CD4-positive, alpha-beta T cell treated with Interleukin-4 for 1 hour (primary cell): ENCODE measurements around the gene ATP2B1.
A peak's percentile ranks its signal among the peaks of the same experiment; 100 is the strongest.
"Not testable (repeated sequence)": the region's sequence is repeated elsewhere in the genome, so short reads cannot be mapped to it uniquely, and the experiment has no call there.

ENCODE experiments used
- DNase-seq, 2 donors: peaks; one replicate each; pipeline ENCODE4 v3.0.0-alpha.2; 2020 to 2022

ATP2B1 gene

GRCh38 chr12:89708565-89709156, at the start of gene ATP2B1:
TSS of gene ATP2B1 (minus strand) at chr12:89708838. CDS start at chr12:89655886, 52,952 bp downstream.
- peak; percentile 86 to 90 for DNase-seq

DNA sequence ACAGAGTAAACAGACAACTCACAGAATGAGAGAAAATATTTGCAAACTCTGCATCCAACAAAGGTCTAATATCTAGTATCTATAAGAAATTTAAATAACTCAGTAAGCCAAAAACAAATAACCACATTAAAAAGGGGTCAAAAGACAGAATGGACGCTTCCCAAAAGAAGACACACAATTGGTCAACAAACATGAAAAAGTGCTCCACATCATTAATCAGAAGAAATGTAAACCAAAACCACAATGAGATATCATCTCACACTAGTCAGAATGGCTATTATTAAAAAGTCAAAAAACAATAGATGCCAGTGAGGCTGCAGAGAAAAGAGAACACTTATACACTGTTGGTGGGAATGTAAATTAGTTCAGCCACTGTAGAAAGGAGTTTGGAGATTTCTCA, 49.3 kb upstream of the ATP2B1 start:
- DNase-seq, result not testable (repeated sequence)

GRCh38 chr12:89756585-89757398, 48.2 kb upstream of the ATP2B1 start:
- peak; percentile 36 to 79 for DNase-seq

- DNase-seq, result peak in 1 of 2 donors; percentile 20
Observed at GRCh38 chr12:89756194-89756584, 47.6 kb upstream of the ATP2B1 start.

- no peak for DNase-seq
Observed at GRCh38 chr12:89753997-89754396, 45.4 kb upstream of the ATP2B1 start.

DNA sequence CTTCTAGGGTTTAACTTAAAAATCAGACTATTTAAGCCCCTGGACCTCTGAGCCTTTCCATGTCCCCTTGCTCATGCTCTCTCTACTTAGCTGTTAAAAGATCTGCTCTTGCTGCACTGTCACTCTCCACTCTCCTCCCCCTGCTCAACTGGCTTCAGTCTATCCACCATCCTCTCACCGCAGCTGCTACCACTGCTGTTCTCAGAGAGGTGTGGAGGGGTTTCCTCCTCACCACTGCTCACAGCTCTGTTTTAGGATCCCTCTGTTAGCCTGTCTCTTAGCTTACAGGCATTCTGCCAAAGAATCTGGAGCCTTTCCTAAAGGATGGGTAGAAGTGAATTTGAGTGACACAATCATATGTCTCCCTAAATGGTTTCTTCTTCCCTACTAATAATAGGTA, 43.7 kb upstream of the ATP2B1 start:
- peak in 1 of 2 donors; percentile 16 for DNase-seq

DNA sequence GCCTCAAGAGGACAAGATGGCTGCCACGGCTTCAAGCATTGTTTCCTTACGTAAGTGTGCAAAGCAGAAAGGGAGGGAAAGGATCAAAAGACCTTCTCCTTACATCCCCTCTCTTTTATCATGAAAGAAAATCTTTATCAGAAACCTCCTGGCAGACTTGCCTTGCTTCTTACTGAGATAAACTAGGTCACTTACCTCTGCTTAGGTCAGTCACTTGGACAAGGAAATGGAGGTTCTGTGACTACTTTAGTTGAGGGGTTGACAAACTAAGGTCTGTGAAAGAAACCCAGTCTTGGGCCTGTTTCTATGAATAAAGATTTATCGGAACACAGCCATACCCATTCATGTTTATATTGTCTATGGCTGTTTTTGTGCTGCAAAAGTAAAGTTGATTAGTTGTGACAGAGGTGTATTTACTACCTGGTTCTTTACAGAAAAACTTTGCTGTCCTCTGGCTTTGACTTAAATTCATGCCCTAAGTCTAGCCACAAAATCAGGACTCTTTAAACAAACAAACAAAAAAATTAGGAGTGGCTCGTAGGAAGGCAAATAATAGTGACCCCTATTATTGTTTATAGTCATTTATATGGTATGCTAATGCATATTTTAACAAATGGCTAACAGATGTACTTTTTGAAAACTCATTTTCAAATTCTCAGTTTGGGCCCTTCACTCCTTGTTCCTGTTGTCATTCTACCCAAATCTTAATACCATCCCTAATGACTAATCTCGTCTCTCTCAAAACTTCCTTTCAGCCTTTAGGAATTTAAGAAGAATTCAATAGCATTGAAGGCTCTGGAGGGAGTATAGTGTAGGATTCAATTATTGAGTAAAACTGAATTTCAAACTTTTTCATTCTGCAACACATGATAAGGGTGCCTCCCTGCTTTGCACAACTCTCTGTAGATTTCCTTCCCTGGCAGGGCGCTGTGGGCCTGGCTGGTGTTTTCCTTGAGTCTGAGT, 42.0 kb upstream of the ATP2B1 start:
- DNase-seq, result no peak

GRCh38 chr12:89748791-89749190, 40.2 kb upstream of the ATP2B1 start:
- DNase-seq, result no peak

- no peak for DNase-seq
Observed at GRCh38 chr12:89745286-89745685, 36.6 kb upstream of the ATP2B1 start.

DNA sequence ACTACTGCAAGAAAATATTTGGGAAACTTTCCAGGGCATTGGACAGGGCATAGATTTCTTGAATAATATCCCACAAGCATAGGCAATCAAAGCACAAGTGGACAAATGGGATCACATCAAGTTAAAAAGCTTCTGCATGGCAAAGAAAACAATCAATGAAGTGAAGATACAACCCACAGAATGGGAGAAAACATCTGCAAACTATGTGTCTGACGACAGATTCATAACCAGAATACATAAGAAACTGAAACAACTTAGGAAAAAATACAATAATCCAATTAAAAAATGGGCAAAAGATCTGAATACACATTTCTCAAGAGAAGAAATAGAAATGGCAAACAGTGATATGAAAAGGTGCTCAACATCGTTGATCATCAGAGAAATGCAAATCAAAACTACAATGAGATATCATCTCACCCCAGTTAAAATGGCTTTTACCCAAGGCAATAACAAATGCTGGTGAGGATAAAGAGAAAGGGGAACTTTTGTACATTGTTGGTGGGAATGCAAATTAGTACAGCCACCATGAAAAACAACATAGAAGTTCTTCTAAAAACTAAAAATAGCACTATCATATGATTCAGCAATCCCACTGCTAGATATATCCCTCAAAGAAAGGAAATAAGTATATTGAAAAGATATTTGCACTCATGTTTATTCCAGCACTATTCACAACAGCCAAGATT, 33.8 kb upstream of the ATP2B1 start:
- no peak for DNase-seq

DNA sequence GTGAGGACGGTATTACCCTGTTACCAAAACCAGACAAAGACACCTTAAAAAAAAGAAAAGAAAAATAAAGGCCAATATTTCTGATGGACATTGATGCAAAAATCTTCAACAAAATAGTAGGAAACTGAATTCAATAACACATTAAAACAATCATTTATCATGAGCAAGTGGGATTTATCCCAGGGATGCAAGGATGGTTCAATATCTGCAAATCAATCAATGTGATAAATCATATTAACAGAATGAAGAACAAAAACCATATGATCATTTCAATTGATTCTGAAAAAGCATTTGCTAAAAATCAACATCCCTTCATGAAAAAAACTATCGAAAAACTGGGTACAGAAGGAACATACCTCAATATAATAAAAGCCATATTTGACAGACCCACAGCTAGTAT, 32.3 kb upstream of the ATP2B1 start:
- DNase-seq, result no peak

GRCh38 chr12:89736995-89737394, 28.4 kb upstream of the ATP2B1 start:
- DNase-seq, result no peak

DNA sequence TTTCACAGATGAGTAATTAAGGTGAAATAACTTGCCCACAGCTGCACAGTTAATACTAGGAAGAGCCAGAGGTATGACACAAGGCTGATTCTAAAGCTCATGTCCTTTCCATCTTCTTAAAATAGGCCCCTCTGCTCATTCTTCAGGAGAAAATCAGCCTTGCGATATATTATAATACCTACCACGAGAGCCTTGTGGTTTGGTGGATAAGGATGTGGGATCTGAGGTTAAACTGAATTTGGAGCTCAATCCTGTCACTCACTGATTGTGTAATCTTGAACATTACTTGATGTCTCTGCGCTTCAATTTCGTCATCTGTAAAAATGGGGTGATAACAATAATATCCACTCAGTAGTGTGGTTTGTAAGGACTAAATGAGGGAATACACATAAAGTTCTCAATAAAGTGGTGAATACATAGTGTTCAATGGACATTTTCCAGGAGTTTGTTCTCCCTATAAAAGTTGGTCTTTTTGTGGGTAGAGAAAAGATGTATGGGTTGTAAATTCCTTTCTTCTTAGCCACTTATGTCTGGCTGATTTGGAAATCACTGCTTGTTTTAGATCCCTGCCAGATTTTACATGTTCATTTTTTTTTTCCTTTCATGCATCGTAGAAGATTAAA, 25.1 kb upstream of the ATP2B1 start:
- peak; percentile 43 to 46 for DNase-seq

GRCh38 chr12:89732522-89732921, 23.9 kb upstream of the ATP2B1 start:
- DNase-seq, result no peak

DNA sequence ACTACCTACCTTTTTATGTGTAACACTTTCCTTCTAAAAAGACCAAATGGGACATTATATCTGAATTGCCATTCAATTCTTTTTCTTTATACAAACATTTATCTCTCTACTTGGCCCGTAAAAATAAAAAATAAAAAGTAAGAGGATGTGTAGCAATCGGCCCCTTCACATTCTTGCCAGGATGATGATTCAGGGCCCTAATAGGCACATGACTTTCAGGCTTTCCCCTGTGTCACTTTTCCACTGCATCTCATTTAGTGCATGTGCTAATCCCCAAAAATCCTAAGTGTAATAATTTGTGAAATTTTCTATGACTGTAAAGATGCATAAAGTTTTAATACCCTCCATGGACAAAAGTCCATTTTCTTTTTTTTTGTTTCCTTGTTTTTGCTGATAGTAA, 23.0 kb upstream of the ATP2B1 start:
- peak in 1 of 2 donors; percentile 55 for DNase-seq

- no peak for DNase-seq
Observed at GRCh38 chr12:89731089-89731488, 22.5 kb upstream of the ATP2B1 start.

DNA sequence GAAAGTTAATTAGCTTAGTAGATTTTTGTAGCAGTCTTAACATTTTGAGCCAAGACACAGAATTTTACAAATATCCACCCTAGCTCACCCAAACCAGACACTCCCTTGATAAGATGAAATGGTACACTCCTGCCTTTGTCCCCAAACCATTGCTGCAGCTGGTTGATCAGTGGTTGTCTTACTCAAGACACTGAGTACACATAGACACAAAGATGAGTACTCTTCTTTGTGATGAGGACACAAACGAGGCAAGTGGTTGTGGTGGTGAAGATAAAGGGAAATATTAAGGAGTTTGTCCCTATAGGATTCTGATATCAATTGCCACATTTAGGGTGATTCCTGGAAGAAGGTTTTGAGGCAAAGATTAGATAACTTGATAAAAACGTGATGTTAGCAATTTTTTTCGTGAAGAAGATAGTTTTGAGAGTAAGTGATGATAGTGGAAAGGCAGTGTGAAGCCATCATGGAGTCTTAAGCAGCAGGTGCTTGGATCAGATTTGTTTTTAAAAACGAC, 21.4 kb upstream of the ATP2B1 start:
- DNase-seq, result no peak

- no peak for DNase-seq
Observed at GRCh38 chr12:89723276-89723675, 14.6 kb upstream of the ATP2B1 start.

- peak in 1 of 2 donors; percentile 51 for DNase-seq
Observed at GRCh38 chr12:89721291-89721987, 12.8 kb upstream of the ATP2B1 start.

DNA sequence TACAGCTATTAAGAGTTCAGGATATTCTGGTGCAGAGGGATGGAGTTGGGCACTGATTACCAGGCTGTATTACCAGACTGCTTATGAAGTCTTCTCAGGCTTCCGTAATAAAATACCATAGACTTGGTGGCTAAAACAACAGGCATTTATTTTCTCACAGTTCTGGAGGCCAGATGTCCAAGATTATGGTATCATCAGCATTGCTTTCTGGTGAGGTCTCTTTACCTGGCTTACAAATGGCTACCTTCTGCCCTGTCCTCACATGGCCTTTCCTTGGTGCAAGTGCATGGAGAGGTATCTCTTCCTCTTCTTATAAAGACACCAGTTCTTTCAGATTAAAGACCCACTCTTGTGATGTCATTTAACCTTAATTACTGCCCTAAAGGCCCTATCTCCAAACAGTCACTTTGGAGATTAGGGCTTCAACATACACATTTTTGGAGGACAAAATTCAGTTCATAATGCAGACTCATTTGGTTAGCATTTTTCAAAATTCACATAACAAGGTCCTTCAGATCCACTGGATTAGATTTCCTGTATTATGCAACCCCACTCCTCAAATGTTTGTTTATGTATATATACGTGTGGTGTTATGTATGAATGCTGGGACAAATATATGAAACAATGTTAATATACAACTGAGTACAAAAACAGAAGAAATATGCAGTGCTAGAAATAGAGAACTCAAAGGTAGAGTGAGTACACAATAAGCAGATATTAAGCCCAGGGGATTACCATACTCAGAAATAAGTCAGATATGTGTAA, 9.3 kb upstream of the ATP2B1 start:
- no peak for DNase-seq

- DNase-seq, result no peak
Observed at GRCh38 chr12:89712706-89713105, 4.1 kb upstream of the ATP2B1 start.
